ENCODE results near the gene IQCN. TPM values are rescaled to one million over a fixed set of nuclear protein-coding genes. Genes with fewer than 3 reads are reported as not detected.

Gene IQCN
- total RNA-seq, 1 donor from 2014 or later: 1.1 TPM

DNA sequence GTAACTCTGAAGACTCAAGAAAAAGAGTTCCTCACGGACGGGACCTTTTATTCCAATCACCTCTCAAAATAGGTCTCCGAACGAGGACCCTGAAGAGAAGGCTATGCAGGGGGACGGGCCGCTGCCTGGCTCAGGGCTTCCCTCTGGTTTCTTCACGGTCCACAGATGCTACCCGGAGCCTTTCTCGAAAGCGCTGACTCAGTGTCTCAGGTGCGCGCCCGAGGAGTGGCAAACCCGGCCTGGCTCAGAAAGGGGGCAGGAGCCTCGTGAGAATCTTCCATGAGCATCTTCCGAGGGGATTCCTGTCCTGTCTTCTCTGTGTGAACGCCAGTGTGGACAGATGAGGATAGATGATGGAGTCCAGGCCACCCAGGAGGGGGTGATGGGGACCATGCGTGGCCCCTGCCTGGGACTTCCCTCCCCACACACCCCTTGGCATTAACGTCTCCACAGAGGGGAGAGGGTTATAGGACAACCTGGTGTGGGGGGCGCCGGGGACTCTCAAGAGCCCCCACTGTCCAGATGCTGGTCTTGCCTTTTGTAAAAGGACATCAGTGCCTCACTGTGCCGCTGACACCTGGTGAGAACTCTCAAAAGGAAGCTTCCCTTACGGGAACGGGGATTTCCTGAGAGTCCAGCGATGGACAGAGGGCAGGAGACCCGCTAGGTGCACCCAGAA is 32.1 kb upstream of the IQCN start:
- DNase-seq (ENCODE audit: low read depth): no peak

GRCh38 chr19:18304458-18305310 is 30.4 kb upstream of the IQCN start:
- DNase-seq (ENCODE audit: low read depth): peak; percentile 90

GRCh38 chr19:18304208-18304457 is 29.9 kb upstream of the IQCN start:
- no peak for DNase-seq (ENCODE audit: low read depth)

DNA sequence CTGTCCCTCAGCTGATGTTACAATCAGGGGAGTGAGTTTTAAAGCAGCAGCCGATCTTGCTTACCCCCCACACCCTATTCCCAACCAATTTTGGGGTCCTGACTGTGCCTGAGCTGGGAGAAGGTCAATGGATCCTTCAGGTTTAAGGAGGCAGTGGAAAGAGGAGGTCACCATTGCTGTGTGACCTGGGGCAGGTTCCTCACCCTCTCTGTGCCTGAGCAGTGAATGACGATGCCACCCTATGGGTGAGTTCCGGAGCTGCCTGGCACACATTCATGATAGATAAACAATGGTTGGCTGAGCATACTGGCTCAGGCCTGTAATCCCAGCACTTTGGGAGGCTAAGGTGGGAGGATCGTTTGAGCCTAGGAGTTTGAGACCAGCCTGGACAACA is 27.5 kb upstream of the IQCN start:
- DNase-seq (ENCODE audit: low read depth): no peak

DNA sequence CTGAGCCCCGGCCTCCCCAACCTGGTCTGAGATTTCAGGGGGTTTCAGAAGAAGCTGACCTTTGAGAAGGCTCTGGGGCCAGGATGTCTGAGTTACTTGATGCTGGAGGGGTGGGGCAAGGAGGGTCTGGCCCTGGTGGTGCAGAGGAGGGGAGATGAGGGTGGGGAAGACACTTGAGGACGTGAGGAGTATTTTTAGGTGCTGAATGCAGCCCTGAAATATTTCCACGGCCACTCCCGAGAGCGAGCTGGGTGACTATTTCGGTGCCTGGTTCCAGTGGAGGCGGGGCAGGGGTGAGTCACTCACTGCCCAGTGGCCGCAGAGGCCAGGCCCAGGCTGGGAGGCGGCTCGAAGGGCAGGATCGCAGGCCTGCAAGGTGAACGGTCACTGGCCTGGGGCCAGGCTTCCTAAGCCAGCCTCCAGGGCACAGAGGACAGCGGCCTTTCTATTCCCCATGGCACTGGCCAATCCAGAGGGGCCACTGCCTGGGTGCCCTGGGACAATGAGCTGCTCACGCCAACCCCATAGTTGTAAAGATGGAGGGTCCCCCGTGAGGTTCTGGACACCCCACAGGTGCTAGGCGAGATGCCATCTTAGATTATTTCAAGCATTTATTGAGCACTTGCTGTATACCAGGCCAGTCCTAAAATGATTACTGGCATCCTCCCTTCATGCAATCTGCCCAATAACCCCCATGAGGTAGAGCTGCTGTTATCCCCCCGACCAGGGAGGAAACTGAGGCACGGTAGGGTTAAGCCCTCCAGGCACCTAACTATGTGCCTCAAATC is 26.9 kb upstream of the IQCN start:
- DNase-seq (ENCODE audit: low read depth): peak; percentile 98

DNA sequence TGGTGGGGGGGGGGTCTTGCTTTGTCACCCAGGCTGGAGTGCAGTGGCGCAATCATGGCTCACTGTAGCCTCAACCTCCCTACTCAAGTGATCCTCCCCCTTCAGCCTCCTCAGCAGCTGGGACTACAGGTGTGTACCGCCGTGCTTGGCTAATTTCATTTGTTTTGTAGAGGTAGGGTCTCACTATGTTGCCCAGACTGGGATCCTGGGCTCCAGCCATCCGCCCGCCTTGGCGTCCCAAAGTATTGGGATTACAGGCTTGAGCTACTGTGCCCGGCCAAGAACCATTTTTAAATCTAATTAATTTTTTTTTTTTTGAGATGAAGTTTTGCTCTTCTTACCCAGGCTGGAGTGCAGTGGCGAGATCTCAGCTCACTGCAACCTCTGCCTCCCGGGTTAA is 25.4 kb upstream of the IQCN start:
- DNase-seq (ENCODE audit: low read depth): no peak

DNA sequence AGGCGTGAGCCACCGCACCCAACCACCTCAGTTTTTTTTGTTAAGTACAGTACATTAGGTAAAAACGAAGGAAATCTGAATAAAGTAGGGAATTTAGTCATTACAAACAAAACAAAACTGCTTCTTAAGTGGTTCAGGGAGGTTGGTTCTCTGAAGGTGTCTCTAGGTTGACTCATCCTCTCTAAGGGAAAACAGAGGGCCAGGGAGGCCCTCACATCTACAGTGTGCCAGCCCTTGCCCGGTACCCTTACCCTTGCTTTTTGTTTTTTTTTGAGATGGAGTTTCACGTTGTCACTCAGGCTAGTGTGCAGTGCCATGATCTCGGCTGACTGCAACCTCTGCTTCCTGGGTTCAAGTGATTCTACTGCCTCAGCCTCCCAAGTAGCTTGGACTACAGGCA is 24.3 kb upstream of the IQCN start:
- DNase-seq (ENCODE audit: low read depth): no peak

GRCh38 chr19:18297308-18297707 is 23.1 kb upstream of the IQCN start:
- no peak for DNase-seq (ENCODE audit: low read depth)

- no peak for DNase-seq (ENCODE audit: low read depth)
These were observed 20.8 kb upstream of the IQCN start for GRCh38 chr19:18295034-18295451.

DNA sequence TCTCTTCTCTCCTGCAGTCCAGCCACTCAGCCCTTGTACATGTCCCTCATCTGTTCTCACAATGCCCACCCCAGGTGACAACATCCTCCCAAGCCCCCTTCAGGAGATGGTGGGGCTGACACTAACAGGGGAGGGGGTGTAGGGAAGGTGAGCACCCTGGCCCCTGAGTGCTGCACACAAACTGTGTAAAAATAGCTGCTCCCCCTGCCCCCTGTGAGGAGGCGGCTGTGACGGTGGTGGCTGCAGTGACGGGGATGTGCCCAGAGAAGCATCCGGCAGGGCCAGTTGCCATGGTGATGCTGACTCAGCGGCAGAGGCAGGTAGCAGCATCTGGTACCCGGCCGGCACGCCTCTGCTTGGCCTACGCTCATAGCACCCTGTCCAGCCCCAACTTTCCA is 20.2 kb upstream of the IQCN start:
- DNase-seq (ENCODE audit: low read depth): no peak

GRCh38 chr19:18293642-18294466 is 19.6 kb upstream of the IQCN start:
- no peak for DNase-seq (ENCODE audit: low read depth)

DNA sequence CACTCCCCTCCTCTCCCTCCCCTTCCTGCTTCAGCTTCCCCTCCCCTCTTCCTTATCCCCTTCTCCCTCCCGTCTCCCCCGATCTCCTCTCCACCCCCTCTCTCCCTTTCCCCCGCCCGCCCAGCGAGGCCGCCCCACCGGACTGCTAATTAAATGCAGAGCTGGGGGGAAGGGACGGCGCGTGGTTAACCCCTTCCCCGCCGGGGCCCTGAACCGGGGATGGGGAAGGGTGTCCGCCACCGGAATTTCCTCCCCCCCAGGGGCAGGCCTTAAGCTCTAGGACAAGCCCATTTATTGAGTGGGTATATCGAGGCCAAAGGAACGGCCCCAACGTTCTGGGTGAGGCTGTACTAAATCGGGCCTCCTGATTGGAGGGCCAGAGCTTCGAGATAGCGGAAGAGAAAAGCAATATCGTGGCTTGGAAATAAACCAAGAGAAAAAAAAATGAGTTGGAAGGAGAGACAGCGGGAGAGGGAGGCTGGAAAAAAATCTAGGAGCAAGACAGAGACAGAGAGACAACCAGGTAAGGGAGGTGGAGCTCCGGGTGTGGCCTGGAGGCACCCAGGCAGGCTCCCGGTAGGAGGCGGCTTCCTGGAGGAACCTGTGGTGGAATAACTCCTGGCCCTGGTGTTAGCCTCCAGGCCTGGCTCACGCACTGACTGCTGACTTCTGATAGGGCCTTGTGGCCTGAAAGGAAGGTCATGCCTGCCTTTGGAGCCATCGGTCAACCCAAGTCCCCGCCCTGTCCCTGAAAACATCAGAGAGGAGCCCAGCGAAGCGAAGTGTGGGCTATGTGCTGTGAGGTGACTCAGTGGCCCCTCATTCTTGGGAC is 18.8 kb upstream of the IQCN start:
- DNase-seq (ENCODE audit: low read depth): peak; percentile 32

DNA sequence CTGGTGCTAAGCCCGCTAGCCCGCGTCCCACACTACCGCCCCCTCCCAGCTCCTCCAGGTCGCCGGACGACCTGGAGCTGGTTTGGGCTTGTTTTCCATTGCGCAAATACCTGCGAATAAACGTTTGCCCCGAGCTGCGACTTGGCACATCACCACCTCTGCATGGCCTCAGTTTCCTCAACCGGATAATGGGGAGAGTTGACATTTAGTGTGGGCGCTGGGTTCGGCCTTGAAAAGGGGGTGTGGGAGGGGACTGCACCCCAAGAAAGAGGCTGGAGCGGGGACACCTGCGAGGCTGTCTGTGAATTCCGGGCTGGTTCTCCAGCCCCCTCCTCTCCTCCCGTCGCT is 18.2 kb upstream of the IQCN start:
- DNase-seq (ENCODE audit: low read depth): no peak

GRCh38 chr19:18291590-18292461 is 17.6 kb upstream of the IQCN start:
- peak; percentile 66 for DNase-seq (ENCODE audit: low read depth)

DNA sequence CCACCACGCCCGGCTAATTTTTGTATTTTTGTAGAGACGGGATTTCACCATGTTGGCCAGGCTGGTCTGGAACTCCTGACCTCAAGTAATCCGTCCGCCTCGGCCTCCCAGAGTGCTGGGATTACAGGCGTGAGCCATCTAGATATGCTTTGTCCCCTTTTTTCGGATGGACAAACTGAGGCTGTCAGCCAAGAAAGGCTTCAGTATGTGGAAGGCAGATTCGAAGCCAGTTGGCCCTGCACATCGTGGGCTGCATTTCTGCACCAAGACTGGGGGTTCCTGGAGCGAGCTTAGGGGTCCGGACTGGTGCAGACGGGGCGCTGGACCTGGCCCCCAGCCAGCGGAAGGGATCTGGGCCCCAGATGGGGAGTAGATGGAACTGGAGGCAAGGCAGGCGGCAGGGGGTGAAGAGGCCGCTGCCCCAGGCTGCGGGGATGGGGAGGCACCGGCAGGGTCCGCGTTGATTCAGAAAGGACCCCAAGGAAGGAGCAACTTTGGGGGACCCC is 16.8 kb upstream of the IQCN start:
- DNase-seq (ENCODE audit: low read depth): no peak

- peak; percentile 49 for DNase-seq (ENCODE audit: low read depth)
These were observed 16.2 kb upstream of the IQCN start for GRCh38 chr19:18290302-18291018.

DNA sequence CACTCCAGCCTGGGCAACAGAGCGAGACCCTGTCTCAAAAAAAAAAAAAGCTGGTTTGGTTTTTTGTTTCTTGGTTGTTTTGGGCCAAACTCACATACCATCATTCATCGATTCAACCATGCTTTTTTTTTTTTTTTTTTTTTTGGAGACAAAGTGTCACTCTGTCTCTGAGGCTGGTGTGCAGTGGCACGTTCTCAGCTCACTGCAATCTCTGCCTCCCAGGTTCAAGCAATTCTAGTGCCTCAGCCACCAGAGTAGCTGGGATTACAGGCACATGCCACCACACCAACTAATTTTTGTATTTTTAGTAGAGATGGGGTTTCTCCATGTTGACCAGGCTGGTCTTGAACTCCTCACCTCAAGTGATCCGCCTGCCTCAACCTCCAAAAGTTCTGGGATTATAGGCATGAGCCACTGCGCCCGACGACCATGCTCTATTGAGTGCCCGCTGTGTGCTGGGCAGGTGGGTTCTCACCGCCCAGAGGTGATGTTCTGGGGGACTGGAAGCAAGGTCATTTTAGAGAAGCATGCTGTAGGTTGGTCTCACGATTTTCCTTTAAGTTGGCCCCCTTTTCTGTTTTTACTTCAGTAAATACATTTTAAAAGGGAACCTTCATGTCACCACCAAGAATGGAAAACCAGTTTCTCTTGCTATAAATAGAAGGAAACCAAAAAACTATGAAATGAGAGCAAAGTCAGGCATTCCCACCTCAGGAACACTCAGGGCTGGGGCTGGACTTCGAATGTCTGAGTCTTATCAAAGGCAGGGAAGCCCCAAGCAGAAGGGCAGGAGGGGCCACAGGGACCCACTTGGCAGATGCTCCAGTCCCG is 15.4 kb upstream of the IQCN start:
- DNase-seq (ENCODE audit: low read depth): no peak
